GM21529 (cell line): ENCODE results near the gene SURF1.
"Not testable (repeated sequence)": the region's sequence is repeated elsewhere in the genome, so short reads cannot be mapped to it uniquely, and the experiment has no call there.

ENCODE experiments used
- ATAC-seq: cut with Tn5 transposase; IDR thresholded peaks from one replicate; pipeline ENCODE4 v1.9.1; 2021; ENCODE audit not compliant: unreplicated experiment

SURF1 gene

DNA sequence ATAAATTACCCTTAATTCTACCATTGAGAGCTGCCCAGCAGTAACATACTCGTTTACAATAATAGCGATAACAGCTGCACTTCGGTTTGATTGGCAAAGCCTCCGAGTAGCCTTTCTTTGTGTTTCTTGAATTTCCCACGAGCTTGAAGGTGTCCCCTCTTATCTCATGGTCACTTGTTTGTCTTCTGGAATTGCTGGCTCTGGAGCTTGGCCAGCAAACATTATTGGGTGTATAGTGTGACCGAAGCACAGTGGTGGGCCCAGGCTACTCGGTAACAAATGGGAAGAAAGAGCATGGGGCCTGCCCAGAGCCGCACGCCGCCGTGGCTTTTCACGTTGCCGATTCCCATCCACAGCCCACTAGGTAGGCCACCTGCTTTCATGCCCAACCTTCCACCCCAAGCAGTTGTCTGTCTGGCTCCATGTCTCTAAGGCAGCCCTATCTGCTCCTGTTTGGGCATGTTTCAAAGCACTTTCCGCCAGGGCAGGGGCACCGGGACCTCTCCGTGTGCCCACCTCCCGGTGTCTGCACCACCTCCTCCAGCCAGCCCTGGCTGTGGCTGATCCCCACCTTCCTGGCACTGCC lies 28.5 kb upstream of the SURF1 start:
- no peak for ATAC-seq

DNA sequence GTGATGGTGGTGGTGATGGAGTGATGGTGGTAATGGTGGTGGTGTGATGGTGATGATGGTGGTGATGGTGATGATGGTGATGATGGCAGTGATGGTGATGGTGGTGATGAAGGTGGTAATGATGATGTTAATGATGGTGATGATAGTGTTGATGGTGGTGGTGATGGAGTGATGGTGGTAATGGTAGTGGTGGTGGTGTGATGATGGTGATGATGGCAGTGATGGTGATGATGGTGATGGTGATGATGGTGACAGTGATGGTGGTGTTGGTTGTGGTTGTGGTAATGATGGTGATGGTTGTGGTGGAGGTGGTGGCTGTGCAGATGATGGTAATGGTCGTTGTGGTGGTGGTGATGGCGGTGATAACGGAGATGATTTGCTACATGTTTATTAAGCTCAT lies 27.2 kb upstream of the SURF1 start:
- no peak for ATAC-seq

DNA sequence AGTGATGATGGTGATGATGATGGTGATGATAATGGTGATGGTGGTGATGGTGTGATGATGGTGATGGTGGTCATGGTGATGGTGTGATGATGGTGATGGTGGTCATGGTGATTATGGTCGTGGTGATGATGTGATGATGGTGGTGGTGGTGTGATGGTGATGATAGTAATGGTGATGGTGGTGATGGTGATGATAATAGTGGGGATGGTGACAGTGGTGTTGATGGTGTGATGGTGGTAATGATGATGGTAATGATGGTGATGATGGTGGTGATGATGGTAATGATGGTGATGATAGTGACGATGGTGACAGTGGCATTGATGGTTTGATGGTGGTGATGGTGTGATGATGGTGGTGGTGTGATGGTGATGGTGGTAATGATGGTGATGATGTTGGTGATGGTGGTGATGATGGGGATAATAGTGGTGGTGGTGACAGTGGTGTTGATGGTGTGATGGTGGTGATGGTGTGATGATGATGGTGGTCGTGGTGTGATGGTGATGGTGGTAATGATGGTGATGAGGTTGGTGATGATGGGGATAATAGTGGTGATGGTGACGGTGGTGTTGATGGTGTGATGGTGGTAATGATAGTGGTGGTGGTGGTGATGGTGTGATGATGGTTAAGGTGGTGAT lies 26.3 kb upstream of the SURF1 start:
- ATAC-seq = no peak

DNA sequence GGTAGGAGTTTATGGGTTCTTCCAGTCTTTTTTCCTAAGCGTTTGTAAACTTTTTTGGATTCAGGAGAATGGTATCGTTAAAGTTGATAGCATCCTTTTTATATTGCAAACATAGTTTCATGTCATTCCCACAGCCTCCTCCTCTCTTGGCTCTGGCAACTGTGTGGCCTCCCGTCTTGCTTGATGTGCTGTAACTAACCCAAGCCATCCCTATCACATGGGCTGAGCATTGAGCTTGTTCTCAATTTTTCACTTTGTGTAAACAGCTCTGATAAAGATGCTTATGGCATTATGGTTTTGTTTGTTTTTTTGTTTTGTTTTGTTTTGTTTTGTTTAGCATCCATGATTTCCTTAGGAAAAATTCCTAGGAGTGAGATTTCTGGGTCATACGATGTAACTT lies 24.4 kb upstream of the SURF1 start:
- ATAC-seq = no peak

DNA sequence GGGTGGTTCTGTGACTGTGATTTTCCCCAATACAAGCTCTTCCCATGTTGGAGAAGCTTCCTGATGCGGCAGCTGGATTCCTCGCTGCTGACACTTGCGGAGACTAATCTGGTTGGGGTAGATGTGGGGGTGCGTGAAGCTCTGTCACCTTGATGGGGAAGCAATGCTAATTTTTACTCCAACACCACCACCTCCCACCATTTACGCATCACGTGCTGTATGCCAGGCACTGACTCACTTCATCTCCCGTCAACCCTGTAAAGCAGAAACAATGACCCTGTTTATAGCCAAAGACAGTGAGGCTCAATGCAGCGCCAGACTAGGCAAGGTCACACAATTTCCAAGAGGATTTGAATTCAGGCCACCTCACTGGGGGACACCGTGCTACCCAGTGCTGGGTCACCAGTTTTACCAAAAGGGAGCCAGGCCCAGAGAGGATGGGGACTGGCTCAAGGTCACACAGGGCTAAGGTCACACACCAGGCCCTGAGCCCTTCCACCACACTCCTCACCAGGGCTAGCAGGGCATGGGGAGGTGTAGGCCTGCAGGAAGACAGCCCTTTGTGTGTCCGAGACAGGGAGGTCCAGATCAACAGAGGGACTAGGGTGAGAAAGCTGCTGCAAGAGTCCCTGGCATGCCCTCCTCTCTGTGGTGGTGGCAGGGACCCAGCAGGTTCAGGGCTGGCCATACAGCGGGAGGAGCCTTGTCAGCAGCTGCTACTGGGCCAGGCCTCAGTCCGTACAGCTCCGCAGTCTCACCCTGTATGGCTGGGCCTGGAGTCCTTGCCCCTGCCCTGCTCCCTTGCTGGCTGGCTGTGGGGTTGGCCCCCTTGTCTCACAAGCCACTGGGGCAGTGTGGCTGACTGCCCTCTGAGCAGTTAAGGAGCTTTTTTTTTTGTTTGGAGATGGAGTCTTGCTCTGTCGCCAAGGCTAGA lies 23.1 kb upstream of the SURF1 start:
- ATAC-seq = no peak

DNA sequence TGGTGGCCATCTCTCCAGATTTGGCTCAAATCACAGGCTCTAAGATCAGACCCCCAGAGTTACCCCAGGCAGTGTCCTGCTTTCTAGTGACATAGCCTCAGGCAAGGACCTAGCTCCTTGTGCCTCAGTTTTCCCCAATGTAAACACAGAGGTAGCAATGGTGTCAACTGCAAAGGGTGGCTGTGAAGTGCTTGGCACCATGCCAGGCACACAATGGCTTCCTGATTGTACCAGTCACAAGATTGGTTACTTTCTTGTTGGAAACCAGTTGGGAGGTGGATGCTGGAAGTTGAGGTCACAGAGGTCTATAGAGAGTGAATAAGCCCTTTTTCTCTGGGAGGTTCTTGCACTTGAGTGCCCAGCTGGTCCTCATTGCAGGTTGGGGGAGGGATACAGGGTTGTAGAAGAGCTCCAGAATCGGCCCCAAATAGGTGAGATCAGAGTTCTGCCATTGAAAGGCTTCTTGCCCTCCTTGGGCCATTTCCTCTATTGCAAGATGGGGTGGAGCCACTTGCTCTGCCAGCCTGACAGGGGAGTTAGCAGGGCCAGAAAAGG lies 22.2 kb upstream of the SURF1 start:
- no peak for ATAC-seq

DNA sequence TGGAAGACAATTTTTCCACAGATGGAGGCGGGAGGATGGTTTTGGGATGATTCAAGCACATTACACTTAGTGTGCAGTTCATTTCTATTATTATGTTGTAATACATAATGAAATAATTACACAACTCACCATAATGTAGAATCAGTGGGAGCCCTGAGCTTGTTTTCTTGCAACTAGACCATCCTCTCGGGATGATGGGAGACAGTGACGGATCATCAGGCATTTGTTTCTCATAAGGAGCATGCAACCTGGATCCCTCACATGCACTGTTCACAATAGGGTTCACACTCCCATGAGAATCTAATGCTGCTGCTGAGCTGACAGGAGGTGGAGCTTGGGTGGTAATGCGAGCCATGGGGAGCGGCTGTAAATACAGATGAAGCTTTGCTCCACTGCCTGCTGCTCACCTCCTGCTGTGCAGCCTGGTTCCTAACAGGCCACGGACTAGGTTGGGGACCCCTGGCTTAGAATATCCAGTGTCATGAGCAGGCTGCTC lies 21.5 kb upstream of the SURF1 start:
- ATAC-seq = no peak

DNA sequence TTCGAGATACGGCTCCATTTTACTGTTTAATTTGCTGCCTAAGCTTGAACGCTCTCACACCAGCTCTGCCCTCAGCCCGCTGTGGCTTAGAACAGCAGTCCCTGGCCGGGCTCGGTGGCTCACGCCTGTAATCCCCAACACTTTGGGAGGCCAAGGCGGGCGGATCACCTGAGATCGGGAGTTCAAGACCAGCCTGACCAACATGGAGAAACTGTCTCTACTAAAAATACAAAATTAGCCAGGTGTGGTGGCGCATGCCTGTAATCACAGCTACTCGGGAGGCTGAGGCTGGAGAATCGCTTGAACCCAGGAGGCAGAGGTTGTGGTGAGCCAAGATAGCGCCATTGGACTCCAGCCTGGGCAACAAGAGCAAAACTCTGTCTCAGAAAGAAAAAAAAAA lies 21.0 kb upstream of the SURF1 start:
- not testable (repeated sequence) for ATAC-seq

DNA sequence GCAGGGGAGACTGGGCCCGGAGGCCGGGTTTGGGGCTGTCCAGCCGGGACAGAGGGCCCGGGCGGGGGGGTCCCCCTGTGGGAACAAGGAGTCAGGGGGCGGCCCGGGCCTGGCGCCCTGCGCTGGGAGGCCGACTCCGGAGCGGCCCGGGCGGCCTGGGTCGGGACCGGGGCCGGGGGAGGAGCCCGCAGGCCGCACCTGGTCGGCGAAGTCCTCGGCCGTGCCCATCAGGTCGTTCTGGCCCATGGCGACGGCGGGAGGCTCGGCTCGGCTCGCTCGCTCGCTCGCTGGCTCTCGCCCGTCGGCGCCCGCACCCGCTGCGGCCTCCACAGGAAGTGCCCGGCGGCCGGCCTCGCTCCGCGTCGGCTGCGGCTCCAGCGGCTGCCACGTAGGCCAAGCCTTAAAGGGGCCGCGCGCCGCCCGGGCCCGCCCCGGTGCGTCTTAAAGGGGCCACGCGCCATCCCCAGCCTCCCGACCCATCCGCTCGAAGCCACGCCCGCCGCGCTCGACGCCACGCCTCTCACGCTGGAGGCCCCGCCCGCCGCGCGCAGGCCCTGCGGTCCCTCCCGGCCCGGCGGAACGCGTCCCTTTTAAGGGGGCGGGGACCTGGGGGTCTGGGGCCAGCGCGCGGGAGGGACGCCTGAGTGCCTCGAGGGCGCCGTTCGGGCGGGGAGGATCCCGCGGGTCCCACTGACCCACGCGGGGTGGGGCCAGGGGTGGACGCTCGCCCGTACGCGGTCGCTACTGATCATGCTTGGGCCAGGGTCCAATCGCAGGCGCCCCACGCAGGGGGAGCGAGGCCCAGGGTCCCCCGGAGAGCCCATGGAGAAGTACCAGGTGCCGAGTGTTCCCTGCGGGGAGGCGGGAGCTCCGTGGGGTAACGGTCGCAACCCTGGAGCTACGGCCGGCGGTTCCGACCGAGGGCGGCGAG lies 19.7 kb upstream of the SURF1 start, which contains the start of the genes STKLD1 and SURF4:
Gene STKLD1, plus strand, starts transcription at position 643 of the 931 bp plus-strand sequence. Its CDS starts 108 bp downstream, at position 751.
Gene SURF4, minus strand, starts transcription at position 337 of the 931 bp plus-strand sequence. Its CDS starts 91 bp downstream, at position 246.
- peak; percentile 82 for ATAC-seq

DNA sequence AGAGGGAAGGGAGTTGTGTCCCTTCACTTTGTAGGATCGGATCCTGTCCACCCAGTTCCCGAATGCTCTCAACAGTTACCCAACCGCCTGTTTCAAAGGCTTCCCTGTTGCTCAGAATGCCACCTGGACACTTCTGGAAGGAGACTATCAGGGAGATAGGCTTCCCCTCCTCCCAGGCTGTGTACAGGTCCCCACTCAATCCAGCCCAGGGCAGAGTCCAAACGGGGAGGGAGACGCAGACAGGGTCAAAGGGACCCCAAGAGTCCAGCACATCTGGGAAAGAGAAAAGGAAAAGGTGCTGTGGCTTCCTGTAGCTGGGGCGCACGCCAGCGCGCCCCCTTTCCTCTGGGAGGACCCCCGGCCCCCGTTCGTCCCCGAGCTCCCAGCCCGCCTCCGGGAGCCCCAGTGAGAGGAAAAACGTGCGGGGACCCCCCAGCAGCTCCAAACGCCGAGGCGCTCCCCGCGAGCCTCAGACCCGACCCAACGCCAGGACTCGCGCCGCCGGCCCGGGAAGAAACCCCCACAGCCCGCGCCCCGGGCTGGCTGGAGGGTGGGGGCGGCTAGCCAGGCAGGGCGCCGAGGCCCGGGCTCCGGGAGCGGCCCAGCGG lies 18.9 kb upstream of the SURF1 start:
- peak; percentile 17 for ATAC-seq

DNA sequence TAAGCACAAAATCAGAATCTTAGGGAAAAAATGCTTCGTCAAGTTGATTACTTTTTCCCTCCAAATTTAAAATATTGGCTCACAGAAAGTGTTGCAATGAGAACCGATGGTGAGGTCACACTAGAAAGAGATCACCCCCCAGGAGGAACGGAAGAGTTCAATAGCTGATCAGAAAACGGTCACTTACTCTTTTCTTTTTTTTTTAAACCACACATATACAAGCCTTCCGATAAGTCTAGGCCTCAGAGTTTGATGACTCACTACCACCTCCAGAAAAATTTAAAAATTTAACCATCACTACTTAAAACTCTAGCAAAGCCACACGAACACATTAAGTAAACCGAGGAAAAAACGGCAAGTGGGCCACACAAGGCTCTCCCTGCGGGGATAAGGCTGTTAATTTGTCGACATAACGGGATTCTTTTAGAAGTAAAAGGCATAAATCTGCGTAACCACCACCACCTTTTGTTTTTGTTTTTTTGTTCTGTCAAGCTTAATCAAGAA lies 18.4 kb upstream of the SURF1 start:
- no peak for ATAC-seq

DNA sequence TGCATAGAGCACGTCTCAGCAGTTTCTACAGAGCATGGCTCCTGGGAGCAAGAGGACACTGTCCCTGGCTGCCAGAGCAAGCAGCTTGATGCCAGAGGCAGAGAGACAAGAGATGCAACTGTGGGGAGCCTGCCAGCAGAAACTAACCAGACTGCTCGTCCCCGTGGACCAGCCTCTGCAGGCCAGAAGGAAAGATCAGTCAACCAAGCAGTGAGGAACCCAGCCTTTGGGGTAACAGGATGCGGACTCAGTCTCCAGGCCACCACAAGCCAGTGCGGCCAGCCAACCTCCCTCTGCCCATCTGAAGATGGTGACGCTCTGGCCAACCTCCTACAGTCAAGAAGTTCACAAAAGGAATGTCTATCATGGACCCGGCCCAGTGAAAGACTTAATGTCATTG lies 15.9 kb upstream of the SURF1 start:
- no peak for ATAC-seq

DNA sequence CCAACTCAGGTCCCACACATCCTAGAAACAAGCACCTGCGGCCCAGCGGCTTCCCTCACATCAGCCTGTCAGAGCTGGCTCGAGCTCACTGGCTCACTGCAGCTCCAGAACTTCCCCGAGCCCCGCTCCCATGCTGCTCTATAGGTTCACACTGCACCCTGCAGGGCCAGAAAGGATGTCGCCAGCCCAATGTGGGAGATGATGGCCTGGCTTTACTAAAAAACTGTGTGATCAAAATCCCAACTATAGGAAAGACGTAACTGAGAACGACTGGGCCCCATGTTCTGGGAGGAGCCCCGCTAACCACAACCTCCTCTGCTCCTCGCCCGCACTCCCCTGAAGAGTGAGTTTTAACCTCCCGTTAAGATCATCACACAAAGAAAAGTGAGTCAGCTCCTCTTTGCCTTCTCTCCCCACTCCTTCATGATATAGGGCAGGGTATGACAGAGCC lies 15.0 kb upstream of the SURF1 start:
- no peak for ATAC-seq

DNA sequence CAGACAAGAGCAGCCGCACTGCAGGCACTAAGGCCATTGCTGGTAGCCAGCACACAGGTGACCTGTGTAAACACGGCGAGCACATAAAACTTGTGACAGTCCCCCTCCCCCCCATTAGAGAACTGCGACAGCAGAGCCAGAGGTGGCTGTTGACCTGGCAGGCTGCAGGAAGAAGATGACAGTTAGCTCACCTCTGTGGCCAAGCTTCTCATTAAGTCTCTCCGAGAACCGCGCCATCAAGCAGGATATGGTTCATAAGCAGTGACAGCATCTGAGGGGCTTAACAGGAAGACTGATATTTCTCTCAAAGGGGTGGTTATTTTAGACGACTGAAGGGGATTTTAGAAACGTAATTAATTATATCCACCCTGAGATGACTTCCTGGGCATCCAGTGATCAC lies 14.4 kb upstream of the SURF1 start:
- ATAC-seq = no peak

DNA sequence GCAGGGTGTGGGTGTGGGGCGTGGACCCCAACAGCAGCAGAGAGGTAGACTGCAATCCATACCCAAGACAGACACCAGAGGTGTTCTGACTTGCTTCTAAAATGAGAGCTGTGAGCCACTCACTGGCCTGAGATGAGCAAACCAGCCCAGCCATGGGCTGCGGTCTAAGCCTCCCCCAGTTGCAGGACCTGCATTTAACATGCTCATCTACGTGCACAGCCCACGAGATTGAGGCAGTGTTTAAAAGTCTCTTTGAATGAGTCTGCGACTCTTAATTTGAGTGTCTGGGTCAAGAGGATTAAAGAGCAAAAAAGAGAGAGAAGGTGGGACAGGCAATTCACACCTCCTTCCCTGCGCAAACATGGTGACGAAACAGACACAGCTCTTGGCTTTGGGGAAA lies 13.6 kb upstream of the SURF1 start:
- ATAC-seq = no peak

DNA sequence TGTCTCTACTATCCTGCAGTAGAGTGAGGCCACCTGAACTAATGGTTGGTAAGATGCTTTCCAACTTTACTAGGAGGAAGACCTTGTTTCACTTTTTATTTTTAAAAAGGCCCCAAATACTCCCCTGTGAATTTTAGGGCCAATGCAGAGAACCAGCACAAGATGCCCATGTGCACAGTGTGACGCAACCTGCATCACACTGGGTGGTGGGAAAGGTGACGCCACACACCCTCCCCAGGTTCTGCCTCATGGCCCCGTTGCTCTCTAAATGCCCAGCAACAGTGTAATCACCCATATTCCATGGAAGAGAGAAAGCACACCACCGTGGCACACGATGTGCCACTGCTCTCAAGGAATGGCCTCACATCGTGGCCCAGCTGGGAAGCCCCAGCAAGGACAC lies 13.1 kb upstream of the SURF1 start:
- no peak for ATAC-seq

DNA sequence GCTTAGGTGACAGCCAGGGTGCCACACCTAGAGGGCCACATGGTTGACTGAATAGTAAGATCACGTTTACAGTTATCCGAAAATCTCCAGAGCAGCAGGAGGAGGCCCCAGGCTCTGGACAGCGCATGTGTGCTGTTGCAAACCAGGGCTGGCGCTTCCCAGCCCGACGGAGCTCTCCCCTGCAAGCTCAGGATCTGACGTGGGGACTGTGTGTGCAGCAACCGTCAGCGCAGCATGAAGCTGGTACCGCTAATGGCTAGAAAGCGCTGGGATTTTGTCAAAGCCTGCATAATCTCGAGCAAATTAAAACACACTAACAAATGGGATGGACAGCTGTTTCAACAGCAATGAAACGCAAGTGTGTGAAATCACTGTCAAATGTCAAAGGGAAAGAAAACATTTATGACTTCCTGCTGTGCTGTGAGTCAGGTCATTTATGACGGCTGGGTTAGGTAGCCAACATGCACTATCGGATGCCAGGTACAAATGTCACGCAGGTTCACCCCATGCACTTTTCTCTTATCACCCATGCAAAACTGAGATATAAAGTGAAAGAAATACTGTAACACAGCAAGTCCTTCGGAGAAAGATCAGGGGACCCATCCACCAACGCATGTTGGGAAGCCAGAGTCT lies 12.1 kb upstream of the SURF1 start:
- ATAC-seq = no peak

DNA sequence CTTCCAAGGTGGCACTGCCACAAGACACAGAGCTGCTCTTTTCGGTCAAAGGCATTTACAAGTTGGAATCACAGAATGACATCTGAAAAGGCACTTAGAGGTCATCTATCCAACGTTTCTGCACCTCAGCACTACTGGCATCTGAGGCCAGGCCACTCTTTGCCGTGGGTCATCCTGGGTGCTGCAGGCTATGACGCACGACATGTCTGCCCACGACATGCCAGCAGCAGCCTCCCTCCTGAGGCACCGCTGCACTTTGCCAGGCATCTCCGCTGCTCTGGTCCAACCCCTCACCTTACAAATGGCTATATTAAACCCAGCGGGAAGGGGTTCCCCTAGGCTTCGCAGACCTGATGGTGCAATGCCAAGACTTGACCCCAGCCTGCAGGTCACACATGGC lies 11.5 kb upstream of the SURF1 start:
- ATAC-seq = no peak

DNA sequence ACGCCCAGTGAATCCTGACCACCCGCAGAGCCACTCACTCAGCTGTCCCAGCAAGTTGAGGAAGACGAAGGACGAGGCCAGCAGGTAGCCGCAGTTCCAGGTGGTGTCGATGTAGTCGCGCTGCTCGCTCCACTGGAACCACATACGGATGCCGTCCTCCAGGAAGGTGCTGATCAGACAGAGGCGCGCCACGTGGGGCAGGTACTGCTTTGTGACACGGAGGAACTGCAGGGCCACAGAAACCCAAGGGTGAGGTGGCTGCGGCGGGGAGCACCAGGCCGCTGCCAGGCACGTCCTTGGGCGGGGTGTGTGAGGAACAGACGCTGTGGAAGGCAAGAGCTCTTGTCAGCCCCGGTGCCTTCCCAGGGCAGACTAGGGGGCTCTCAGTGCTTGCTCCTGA lies 10.9 kb upstream of the SURF1 start:
- no peak for ATAC-seq
